GM23338 (cell line): ENCODE measurements around the gene SAA2. TPM values are rescaled to one million over a fixed set of nuclear protein-coding genes. Genes with fewer than 3 reads are reported as not detected.

ENCODE experiments used
- ATAC-seq: fragments of 200-7000 bp; cut with Tn5 transposase; 3 replicates; pipeline ENCODE4 v1.9.1; 2020
- DNase-seq: peaks from one replicate; pipeline ENCODE4 v3.0.0-alpha.2; 2015; ENCODE audit warnings: low spot score
- H2AFZ ChIP-seq: fragments of 200-600 bp; sonication (generic); 2 replicates; pipeline ENCODE4 v1.8.0; 2016; ENCODE audit warnings: antibody characterized with exemption, mild to moderate bottlenecking, moderate library complexity
- H3F3A ChIP-seq: fragments of 200-600 bp; sonication (generic); replicated peaks from 2 replicates; pipeline ENCODE4 v1.8.0; 2017; ENCODE audit warnings: antibody characterized with exemption, mixed run types, low read depth
- H3K27ac ChIP-seq: fragments of 200-600 bp; sonication (generic); 2 replicates; pipeline ENCODE4 v1.6.1; 2016; ENCODE audit warnings: low read depth
- H3K27me3 ChIP-seq: fragments of 200-600 bp; sonication (generic); 2 replicates; pipeline ENCODE4 v1.8.0; 2016; ENCODE audit warnings: mild to moderate bottlenecking, mixed run types, moderate library complexity; ENCODE audit not compliant: insufficient read depth
- H3K36me3 ChIP-seq: fragments of 200-600 bp; sonication (generic); 2 replicates; pipeline ENCODE4 v1.8.0; 2016; ENCODE audit warnings: mild to moderate bottlenecking; ENCODE audit not compliant: insufficient read depth
- H3K4me1 ChIP-seq: fragments of 200-600 bp; sonication (generic); 2 replicates; pipeline ENCODE4 v1.8.0; 2016; ENCODE audit warnings: mild to moderate bottlenecking, moderate library complexity; ENCODE audit not compliant: insufficient read depth
- H3K4me2 ChIP-seq: fragments of 200-600 bp; sonication (generic); 2 replicates; pipeline ENCODE4 v1.7.1; 2017; ENCODE audit warnings: mixed run types
- H3K4me3 ChIP-seq: fragments of 200-600 bp; sonication (generic); 2 replicates; pipeline ENCODE4 v1.6.1; 2016; ENCODE audit warnings: mixed run types
- H3K79me2 ChIP-seq: fragments of 200-600 bp; sonication (generic); replicated peaks from 2 replicates; pipeline ENCODE4 v1.8.0; 2017; ENCODE audit warnings: mild to moderate bottlenecking; ENCODE audit not compliant: insufficient read depth
- H3K9me2 ChIP-seq: fragments of 200-600 bp; sonication (generic); 2 replicates; pipeline ENCODE4 v1.8.0; 2017; ENCODE audit not compliant: insufficient read depth
- H4K20me1 ChIP-seq: fragments of 200-600 bp; sonication (generic); replicated peaks from 2 replicates; pipeline ENCODE4 v1.8.0; 2017; ENCODE audit warnings: mild to moderate bottlenecking; ENCODE audit not compliant: insufficient read depth
- H3K27ac Mint-ChIP-seq: 2 replicates; pipeline ENCODE4 v1.8.0; 2020; ENCODE audit warnings: inconsistent platforms, mild to moderate bottlenecking, moderate library complexity, mixed read lengths
- H3K27me3 Mint-ChIP-seq: 3 replicates; pipeline ENCODE4 v1.8.0; 2022; ENCODE audit warnings: low read depth, mild to moderate bottlenecking, moderate library complexity, mixed read lengths, inconsistent platforms; ENCODE audit not compliant: insufficient read depth, poor library complexity
- H3K36me3 Mint-ChIP-seq: 3 replicates; pipeline ENCODE4 v1.8.0; 2021; ENCODE audit warnings: low read depth, mild to moderate bottlenecking, inconsistent platforms, moderate library complexity, mixed read lengths
- H3K4me1 Mint-ChIP-seq: 3 replicates; pipeline ENCODE4 v1.8.0; 2020; ENCODE audit warnings: mild to moderate bottlenecking, inconsistent platforms, mixed read lengths
- H3K4me3 Mint-ChIP-seq: 3 replicates; pipeline ENCODE4 v1.8.0; 2021; ENCODE audit warnings: moderate library complexity, mild to moderate bottlenecking, inconsistent platforms, mixed read lengths
- H3K9me3 Mint-ChIP-seq: 3 replicates; pipeline ENCODE4 v1.8.0; 2020; ENCODE audit warnings: moderate library complexity, mild to moderate bottlenecking, inconsistent platforms, mixed read lengths
- CREB1 ChIP-seq: fragments of 250-450 bp; sonication (Bioruptor Pico); IDR thresholded peaks from 2 replicates; pipeline ENCODE4 v1.5.0; 2020; ENCODE audit warnings: low read depth, mild to moderate bottlenecking, moderate library complexity
- EZH2 ChIP-seq: fragments of 200-600 bp; sonication (generic); IDR thresholded peaks from one replicate; pipeline ENCODE4 v1.8.0; 2017; ENCODE audit warnings: antibody characterized with exemption, mild to moderate bottlenecking, low read depth; ENCODE audit not compliant: unreplicated experiment
- EZH2phosphoT487 ChIP-seq: fragments of 200-600 bp; sonication (generic); IDR thresholded peaks from one replicate; pipeline ENCODE4 v1.8.1; 2018; ENCODE audit warnings: antibody characterized with exemption; ENCODE audit not compliant: unreplicated experiment
- JUNB ChIP-seq: IDR thresholded peaks from one replicate; pipeline ENCODE4 v1.6.1; 2016; ENCODE audit warnings: antibody characterized with exemption; ENCODE audit not compliant: unreplicated experiment
- NANOG ChIP-seq: IDR thresholded peaks from 2 replicates; pipeline ENCODE4 v1.6.1; 2016; ENCODE audit warnings: antibody characterized with exemption, borderline replicate concordance
- POLR2AphosphoS5 ChIP-seq: IDR thresholded peaks from 2 replicates; pipeline ENCODE4 v1.6.1; 2016; ENCODE audit warnings: antibody characterized with exemption, low read depth
- STAT1 ChIP-seq: IDR thresholded peaks from one replicate; pipeline ENCODE4 v1.6.1; 2016; ENCODE audit warnings: antibody characterized with exemption; ENCODE audit not compliant: unreplicated experiment
- ZNF114 ChIP-seq: fragments of 250-450 bp; sonication (Bioruptor Pico); IDR thresholded peaks from 2 replicates; pipeline ENCODE4 v1.5.0; 2020; ENCODE audit warnings: mild to moderate bottlenecking, moderate library complexity
- ZNF331 ChIP-seq: fragments of 250-450 bp; sonication (Bioruptor Pico); IDR thresholded peaks from 2 replicates; pipeline ENCODE4 v1.5.0; 2020; ENCODE audit warnings: low read depth, mild to moderate bottlenecking, moderate library complexity
- long read RNA-seq: library from polyadenylated mRNA; unstranded; transcript quantifications from one replicate; pipeline ENCODE4 v2.0.0, GENCODE V29; 2020; ENCODE audit not compliant: unreplicated experiment
- polyA plus RNA-seq: library from polyadenylated mRNA; unstranded; fragments of >200 nt; fragmentation: Nextera tagmentation; extraction: Ambion mirVana; gene quantifications from 2 replicates; pipeline ENCODE4 v1.2.1, GENCODE V29; 2016
- total RNA-seq: library from RNA; depleted of rRNA; stranded (reverse); fragments of >200 nt; shearing (Covaris generic); gene quantifications from 2 replicates; pipeline ENCODE4 v1.2.3, GENCODE V29; 2014; rRNA removed
- TF ChIP-seq, protein P1 (sequence below): IDR thresholded peaks from 2 replicates; pipeline ENCODE4 v1.6.1; 2016; ENCODE audit warnings: antibody characterized with exemption
- TF ChIP-seq, protein P2 (sequence below): fragments of 250-450 bp; sonication (Bioruptor Pico); IDR thresholded peaks from 2 replicates; pipeline ENCODE4 v1.5.0; 2020; ENCODE audit warnings: mild to moderate bottlenecking, moderate library complexity
- TF ChIP-seq, protein P3 (sequence below): IDR thresholded peaks from one replicate; pipeline ENCODE4 v1.6.1; 2018; ENCODE audit warnings: antibody characterized with exemption; ENCODE audit not compliant: unreplicated experiment
- TF ChIP-seq, protein P4 (sequence below), 2 experiments: fragments of 200-600 bp in 1 of 2; sonication (generic) in 1 of 2; conservative IDR thresholded peaks; 2 replicates each; pipeline versions ENCODE4 v1.5.1 to v1.6.1; 2016 to 2017; ENCODE audit warnings: antibody characterized with exemption in 2 of 2, low read depth in 2 of 2, mild to moderate bottlenecking in 2 of 2, moderate library complexity in 1 of 2

Gene SAA2
- total RNA-seq: not detected in 2 replicates
- not detected in 2 replicates for polyA plus RNA-seq
- long read RNA-seq: 0 reads

DNA sequence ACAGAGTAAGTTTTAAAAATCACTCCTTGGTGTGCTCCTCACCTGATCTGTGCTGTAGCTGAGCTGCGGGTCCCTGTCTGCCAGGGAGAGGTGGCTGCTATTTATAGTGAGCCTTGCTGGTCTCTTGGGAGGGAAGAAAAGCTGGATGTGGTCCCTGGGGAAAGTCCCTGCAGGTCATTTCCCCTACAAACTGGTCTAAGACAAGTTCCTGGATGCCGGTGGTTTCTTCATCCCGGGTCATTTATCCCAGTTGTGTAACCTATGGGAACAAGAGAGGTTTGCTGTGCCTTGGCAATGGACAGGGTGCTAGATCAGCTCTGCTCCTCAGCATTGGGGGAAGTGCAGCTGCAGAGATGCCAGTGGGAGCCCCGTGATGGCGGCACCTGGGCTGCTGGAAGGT, at the start of gene SAA2:
Gene SAA2, minus strand, starts transcription at position 108 of the 400 bp plus-strand sequence. CDS start 657 bp downstream, outside the sequence.
- Histone ChIP-seq H3K79me2 (no peaks in the 10 kb centered on the region), H3K27ac (no peak within 1 kb of the TSS), H3F3A (no peaks in the 10 kb centered on the region), H3K9me2 (peaks cover 4% of the 10 kb centered on the region; the same call in 1 of the 2 replicates), H4K20me1 (no peaks in the 10 kb centered on the region), H3K27me3 (no peaks in the 10 kb centered on the region), H3K36me3 (no peaks in the 10 kb centered on the region), H3K4me1 (no peaks in the 10 kb centered on the region), H2AFZ (no peak within 1 kb of the TSS), H3K4me2 (no peak within 1 kb of the TSS), H3K4me3 (no peak within 1 kb of the TSS)
- no peaks in the 10 kb centered on the region for H3K36me3 Mint-ChIP-seq
- H3K4me3 Mint-ChIP-seq: no peak within 1 kb of the TSS
- DNase-seq (no peak), ATAC-seq (no peak)
- TF ChIP-seq STAT1: no peak
- TF ChIP-seq ZNF114 (CRISPR knock-in tag): no peak
- no peak for TF ChIP-seq CREB1 (CRISPR knock-in tag)
- TF ChIP-seq, protein P1, sequence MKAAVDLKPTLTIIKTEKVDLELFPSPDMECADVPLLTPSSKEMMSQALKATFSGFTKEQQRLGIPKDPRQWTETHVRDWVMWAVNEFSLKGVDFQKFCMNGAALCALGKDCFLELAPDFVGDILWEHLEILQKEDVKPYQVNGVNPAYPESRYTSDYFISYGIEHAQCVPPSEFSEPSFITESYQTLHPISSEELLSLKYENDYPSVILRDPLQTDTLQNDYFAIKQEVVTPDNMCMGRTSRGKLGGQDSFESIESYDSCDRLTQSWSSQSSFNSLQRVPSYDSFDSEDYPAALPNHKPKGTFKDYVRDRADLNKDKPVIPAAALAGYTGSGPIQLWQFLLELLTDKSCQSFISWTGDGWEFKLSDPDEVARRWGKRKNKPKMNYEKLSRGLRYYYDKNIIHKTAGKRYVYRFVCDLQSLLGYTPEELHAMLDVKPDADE: no peak
- TF ChIP-seq, protein P2, sequence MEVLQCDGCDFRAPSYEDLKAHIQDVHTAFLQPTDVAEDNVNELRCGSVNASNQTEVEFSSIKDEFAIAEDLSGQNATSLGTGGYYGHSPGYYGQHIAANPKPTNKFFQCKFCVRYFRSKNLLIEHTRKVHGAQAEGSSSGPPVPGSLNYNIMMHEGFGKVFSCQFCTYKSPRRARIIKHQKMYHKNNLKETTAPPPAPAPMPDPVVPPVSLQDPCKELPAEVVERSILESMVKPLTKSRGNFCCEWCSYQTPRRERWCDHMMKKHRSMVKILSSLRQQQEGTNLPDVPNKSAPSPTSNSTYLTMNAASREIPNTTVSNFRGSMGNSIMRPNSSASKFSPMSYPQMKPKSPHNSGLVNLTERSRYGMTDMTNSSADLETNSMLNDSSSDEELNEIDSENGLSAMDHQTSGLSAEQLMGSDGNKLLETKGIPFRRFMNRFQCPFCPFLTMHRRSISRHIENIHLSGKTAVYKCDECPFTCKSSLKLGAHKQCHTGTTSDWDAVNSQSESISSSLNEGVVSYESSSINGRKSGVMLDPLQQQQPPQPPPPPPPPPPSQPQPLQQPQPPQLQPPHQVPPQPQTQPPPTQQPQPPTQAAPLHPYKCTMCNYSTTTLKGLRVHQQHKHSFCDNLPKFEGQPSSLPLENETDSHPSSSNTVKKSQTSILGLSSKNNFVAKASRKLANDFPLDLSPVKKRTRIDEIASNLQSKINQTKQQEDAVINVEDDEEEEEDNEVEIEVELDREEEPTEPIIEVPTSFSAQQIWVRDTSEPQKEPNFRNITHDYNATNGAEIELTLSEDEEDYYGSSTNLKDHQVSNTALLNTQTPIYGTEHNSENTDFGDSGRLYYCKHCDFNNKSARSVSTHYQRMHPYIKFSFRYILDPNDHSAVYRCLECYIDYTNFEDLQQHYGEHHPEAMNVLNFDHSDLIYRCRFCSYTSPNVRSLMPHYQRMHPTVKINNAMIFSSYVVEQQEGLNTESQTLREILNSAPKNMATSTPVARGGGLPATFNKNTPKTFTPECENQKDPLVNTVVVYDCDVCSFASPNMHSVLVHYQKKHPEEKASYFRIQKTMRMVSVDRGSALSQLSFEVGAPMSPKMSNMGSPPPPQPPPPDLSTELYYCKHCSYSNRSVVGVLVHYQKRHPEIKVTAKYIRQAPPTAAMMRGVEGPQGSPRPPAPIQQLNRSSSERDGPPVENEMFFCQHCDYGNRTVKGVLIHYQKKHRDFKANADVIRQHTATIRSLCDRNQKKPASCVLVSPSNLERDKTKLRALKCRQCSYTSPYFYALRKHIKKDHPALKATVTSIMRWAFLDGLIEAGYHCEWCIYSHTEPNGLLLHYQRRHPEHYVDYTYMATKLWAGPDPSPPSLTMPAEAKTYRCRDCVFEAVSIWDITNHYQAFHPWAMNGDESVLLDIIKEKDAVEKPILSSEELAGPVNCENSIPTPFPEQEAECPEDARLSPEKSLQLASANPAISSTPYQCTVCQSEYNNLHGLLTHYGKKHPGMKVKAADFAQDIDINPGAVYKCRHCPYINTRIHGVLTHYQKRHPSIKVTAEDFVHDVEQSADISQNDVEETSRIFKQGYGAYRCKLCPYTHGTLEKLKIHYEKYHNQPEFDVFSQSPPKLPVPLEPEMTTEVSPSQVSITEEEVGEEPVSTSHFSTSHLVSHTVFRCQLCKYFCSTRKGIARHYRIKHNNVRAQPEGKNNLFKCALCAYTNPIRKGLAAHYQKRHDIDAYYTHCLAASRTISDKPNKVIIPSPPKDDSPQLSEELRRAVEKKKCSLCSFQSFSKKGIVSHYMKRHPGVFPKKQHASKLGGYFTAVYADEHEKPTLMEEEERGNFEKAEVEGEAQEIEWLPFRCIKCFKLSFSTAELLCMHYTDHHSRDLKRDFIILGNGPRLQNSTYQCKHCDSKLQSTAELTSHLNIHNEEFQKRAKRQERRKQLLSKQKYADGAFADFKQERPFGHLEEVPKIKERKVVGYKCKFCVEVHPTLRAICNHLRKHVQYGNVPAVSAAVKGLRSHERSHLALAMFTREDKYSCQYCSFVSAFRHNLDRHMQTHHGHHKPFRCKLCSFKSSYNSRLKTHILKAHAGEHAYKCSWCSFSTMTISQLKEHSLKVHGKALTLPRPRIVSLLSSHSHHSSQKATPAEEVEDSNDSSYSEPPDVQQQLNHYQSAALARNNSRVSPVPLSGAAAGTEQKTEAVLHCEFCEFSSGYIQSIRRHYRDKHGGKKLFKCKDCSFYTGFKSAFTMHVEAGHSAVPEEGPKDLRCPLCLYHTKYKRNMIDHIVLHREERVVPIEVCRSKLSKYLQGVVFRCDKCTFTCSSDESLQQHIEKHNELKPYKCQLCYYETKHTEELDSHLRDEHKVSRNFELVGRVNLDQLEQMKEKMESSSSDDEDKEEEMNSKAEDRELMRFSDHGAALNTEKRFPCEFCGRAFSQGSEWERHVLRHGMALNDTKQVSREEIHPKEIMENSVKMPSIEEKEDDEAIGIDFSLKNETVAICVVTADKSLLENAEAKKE (CRISPR knock-in tag): no peak
- TF ChIP-seq EZH2: no peak
- TF ChIP-seq, protein P3, sequence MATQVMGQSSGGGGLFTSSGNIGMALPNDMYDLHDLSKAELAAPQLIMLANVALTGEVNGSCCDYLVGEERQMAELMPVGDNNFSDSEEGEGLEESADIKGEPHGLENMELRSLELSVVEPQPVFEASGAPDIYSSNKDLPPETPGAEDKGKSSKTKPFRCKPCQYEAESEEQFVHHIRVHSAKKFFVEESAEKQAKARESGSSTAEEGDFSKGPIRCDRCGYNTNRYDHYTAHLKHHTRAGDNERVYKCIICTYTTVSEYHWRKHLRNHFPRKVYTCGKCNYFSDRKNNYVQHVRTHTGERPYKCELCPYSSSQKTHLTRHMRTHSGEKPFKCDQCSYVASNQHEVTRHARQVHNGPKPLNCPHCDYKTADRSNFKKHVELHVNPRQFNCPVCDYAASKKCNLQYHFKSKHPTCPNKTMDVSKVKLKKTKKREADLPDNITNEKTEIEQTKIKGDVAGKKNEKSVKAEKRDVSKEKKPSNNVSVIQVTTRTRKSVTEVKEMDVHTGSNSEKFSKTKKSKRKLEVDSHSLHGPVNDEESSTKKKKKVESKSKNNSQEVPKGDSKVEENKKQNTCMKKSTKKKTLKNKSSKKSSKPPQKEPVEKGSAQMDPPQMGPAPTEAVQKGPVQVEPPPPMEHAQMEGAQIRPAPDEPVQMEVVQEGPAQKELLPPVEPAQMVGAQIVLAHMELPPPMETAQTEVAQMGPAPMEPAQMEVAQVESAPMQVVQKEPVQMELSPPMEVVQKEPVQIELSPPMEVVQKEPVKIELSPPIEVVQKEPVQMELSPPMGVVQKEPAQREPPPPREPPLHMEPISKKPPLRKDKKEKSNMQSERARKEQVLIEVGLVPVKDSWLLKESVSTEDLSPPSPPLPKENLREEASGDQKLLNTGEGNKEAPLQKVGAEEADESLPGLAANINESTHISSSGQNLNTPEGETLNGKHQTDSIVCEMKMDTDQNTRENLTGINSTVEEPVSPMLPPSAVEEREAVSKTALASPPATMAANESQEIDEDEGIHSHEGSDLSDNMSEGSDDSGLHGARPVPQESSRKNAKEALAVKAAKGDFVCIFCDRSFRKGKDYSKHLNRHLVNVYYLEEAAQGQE: no peak
- TF ChIP-seq, protein P4, sequence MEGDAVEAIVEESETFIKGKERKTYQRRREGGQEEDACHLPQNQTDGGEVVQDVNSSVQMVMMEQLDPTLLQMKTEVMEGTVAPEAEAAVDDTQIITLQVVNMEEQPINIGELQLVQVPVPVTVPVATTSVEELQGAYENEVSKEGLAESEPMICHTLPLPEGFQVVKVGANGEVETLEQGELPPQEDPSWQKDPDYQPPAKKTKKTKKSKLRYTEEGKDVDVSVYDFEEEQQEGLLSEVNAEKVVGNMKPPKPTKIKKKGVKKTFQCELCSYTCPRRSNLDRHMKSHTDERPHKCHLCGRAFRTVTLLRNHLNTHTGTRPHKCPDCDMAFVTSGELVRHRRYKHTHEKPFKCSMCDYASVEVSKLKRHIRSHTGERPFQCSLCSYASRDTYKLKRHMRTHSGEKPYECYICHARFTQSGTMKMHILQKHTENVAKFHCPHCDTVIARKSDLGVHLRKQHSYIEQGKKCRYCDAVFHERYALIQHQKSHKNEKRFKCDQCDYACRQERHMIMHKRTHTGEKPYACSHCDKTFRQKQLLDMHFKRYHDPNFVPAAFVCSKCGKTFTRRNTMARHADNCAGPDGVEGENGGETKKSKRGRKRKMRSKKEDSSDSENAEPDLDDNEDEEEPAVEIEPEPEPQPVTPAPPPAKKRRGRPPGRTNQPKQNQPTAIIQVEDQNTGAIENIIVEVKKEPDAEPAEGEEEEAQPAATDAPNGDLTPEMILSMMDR (conservative IDR thresholded peaks at IDR 0.05; ENCODE audit: low read depth in 2 of 2): no peak
- TF ChIP-seq ZNF331 (CRISPR knock-in tag): no peak
- no peak for TF ChIP-seq POLR2AphosphoS5
- no peak for TF ChIP-seq EZH2phosphoT487
- TF ChIP-seq JUNB: no peak
- TF ChIP-seq NANOG: no peak
- H3K27me3 Mint-ChIP-seq: peaks cover 2% of the 10 kb centered on the region
- no peaks in the 10 kb centered on the region for H3K4me1 Mint-ChIP-seq
- no peak within 1 kb of the TSS for H3K27ac Mint-ChIP-seq
- H3K9me3 Mint-ChIP-seq: peaks cover 2% of the 10 kb centered on the region; the same call in 1 of the 3 replicates
